ENCODE measurements around the gene MTHFD1L.

- no peak for TF ChIP-seq CTCF (conservative IDR thresholded peaks at IDR 0.05; ENCODE audit: low read depth, low read length)
- no peak for TF ChIP-seq NFE2L2 (IDR thresholded peaks at IDR 0.05; ENCODE audit: low read depth, low read length)
- no peak for TF ChIP-seq POLR2A (IDR thresholded peaks at IDR 0.05; ENCODE audit: low read depth, low read length)
- TF ChIP-seq RFX5 (IDR thresholded peaks at IDR 0.05; ENCODE audit: low read depth, low read length): no peak
Observed at GRCh38 chr6:151058021-151058733, 192.7 kb downstream of the MTHFD1L start.
